IMR-90 (cell line): ENCODE data around the gene IL1RL1. TPM values are rescaled to one million over a fixed set of nuclear protein-coding genes. Genes with fewer than 3 reads are reported as not detected.

Experiments
- ATAC-seq: fragments of 200-7000 bp; cut with Tn5 transposase; 2 replicates; pipeline ENCODE4 v1.9.1; 2020; ENCODE audit warnings: low read depth, mild to moderate bottlenecking, moderate library complexity
- BruUV-seq: library from RNA; stranded (reverse); fragments of 400-500 nt; replicated peaks from 2 replicates; lab custom pipeline; 2021; lab: Mats Ljungman, UMichigan
- CTCF ChIA-PET: fragments of 300-600 bp; formaldehyde crosslinking; extraction: SDS; loops from one replicate; lab custom pipeline; 2021; ENCODE audit warnings: antibody characterized with exemption; lab: Yijun Ruan, JAX
- POLR2A ChIA-PET: fragments of 300-600 bp; sonication (Branson Sonifier 250); formaldehyde crosslinking; loops from one replicate; lab custom pipeline; 2022; ENCODE audit warnings: antibody characterized with exemption; ENCODE audit not compliant: unreplicated experiment; lab: Charles Lee
- DNase-seq: peaks from one replicate; pipeline ENCODE4 v3.0.0; 2013
- H2AFZ ChIP-seq: replicated peaks from 2 replicates; pipeline ENCODE3; 2013; ENCODE audit warnings: low read length, mild to moderate bottlenecking; ENCODE audit not compliant: poor library complexity
- H2AK5ac ChIP-seq: 2 replicates; pipeline ENCODE4 v1.6.1; 2013; ENCODE audit warnings: low read depth, low read length, inconsistent platforms
- H2AK9ac ChIP-seq: replicated peaks from 2 replicates; pipeline ENCODE3; 2013; ENCODE audit warnings: mild to moderate bottlenecking, low read depth, low read length, moderate library complexity; ENCODE audit not compliant: poor library complexity
- H2BK120ac ChIP-seq: 2 replicates; pipeline ENCODE4 v1.6.1; 2013; ENCODE audit warnings: low read depth, low read length, inconsistent platforms
- H2BK15ac ChIP-seq: 3 replicates; pipeline ENCODE4 v1.6.1; 2013; ENCODE audit warnings: low read depth, low read length, inconsistent platforms
- H2BK20ac ChIP-seq: 2 replicates; pipeline ENCODE4 v1.6.1; 2013; ENCODE audit warnings: low read depth, mild to moderate bottlenecking, inconsistent platforms, low read length, moderate library complexity
- H2BK5ac ChIP-seq: 2 replicates; pipeline ENCODE4 v1.6.1; 2013; ENCODE audit warnings: mild to moderate bottlenecking, low read depth, low read length, inconsistent platforms; ENCODE audit not compliant: poor library complexity, severe bottlenecking
- H3K14ac ChIP-seq: replicated peaks from 2 replicates; pipeline ENCODE4 v1.6.1; 2013; ENCODE audit warnings: low read depth, low read length, inconsistent platforms
- H3K18ac ChIP-seq: 2 replicates; pipeline ENCODE4 v1.6.1; 2013; ENCODE audit warnings: low read depth, low read length, control low read depth
- H3K23ac ChIP-seq: 2 replicates; pipeline ENCODE4 v1.6.1; 2013; ENCODE audit warnings: low read depth, low read length, inconsistent platforms
- H3K27ac ChIP-seq: 2 replicates; pipeline ENCODE4 v1.5.1; 2013; ENCODE audit warnings: mild to moderate bottlenecking, control low read depth, low read length; ENCODE audit not compliant: insufficient read depth
- H3K27me3 ChIP-seq: 2 replicates; pipeline ENCODE4 v1.6.1; 2013; ENCODE audit warnings: low read length; ENCODE audit not compliant: control insufficient read depth, insufficient read depth
- H3K36me3 ChIP-seq: 2 replicates; pipeline ENCODE4 v1.6.1; 2013; ENCODE audit warnings: low read length, mixed read lengths; ENCODE audit not compliant: control insufficient read depth, insufficient read depth
- H3K4ac ChIP-seq: 2 replicates; pipeline ENCODE4 v1.6.1; 2013; ENCODE audit warnings: low read depth, low read length, inconsistent platforms
- H3K4me1 ChIP-seq: 2 replicates; pipeline ENCODE4 v1.6.1; 2013; ENCODE audit warnings: low read length, mixed read lengths; ENCODE audit not compliant: control insufficient read depth, insufficient read depth
- H3K4me2 ChIP-seq: 2 replicates; pipeline ENCODE4 v1.6.1; 2013; ENCODE audit warnings: low read depth, mild to moderate bottlenecking, control low read depth, low read length, moderate library complexity
- H3K4me3 ChIP-seq: 2 replicates; pipeline ENCODE4 v1.5.1; 2013; ENCODE audit warnings: low read depth, mild to moderate bottlenecking, control low read depth, low read length, moderate library complexity; ENCODE audit not compliant: insufficient read depth
- H3K56ac ChIP-seq: 2 replicates; pipeline ENCODE4 v1.6.1; 2013; ENCODE audit warnings: low read length, inconsistent platforms; ENCODE audit not compliant: insufficient read depth; ENCODE audit errors: extremely low read depth
- H3K79me1 ChIP-seq, 2 experiments: 2 replicates each; pipeline ENCODE4 v1.6.1; 2013; ENCODE audit warnings: low read length in 2 of 2, inconsistent platforms in 1 of 2, low read depth in 1 of 2
- H3K9ac ChIP-seq: 2 replicates; pipeline ENCODE4 v1.6.1; 2013; ENCODE audit warnings: low read depth, low read length, control low read depth
- H3K9me1 ChIP-seq: 2 replicates; pipeline ENCODE4 v1.6.1; 2013; ENCODE audit warnings: low read length, inconsistent platforms; ENCODE audit not compliant: insufficient read depth
- H3K9me3 ChIP-seq: 2 replicates; pipeline ENCODE4 v1.6.1; 2013; ENCODE audit warnings: low read length; ENCODE audit not compliant: control insufficient read depth, insufficient read depth
- H4K20me1 ChIP-seq: 2 replicates; pipeline ENCODE4 v1.6.1; 2013; ENCODE audit warnings: low read length, inconsistent platforms; ENCODE audit not compliant: insufficient read depth
- H4K5ac ChIP-seq: 2 replicates; pipeline ENCODE4 v1.6.1; 2013; ENCODE audit warnings: mild to moderate bottlenecking, low read depth, low read length, control low read depth
- H4K8ac ChIP-seq, 2 experiments: 2 replicates each; pipeline ENCODE4 v1.6.1; 2013; ENCODE audit warnings: low read depth in 2 of 2, low read length in 2 of 2, control low read depth in 1 of 2, inconsistent platforms in 1 of 2
- H4K91ac ChIP-seq: 2 replicates; pipeline ENCODE4 v1.6.1; 2013; ENCODE audit warnings: low read depth, low read length, inconsistent platforms; ENCODE audit not compliant: insufficient read depth
- BHLHE40 ChIP-seq: fragments of 150-350 bp; IDR thresholded peaks from 2 replicates; pipeline ENCODE4 v1.6.1; 2016; ENCODE audit warnings: mild to moderate bottlenecking, low read depth, low read length
- CEBPB ChIP-seq: IDR thresholded peaks from 2 replicates; pipeline ENCODE4 v1.6.1; 2012; ENCODE audit warnings: low read depth, low read length, improper control_type of control experiment
- CHD1 ChIP-seq: IDR thresholded peaks from 2 replicates; pipeline ENCODE4 v1.6.1; 2012; ENCODE audit warnings: low read depth, low read length, improper control_type of control experiment
- CTCF ChIP-seq: conservative IDR thresholded peaks from 2 replicates; pipeline ENCODE4 v1.5.1; 2012; ENCODE audit warnings: mild to moderate bottlenecking, low read depth, low read length, improper control_type of control experiment
- ELK1 ChIP-seq: fragments of 150-350 bp; IDR thresholded peaks from 2 replicates; pipeline ENCODE4 v1.6.1; 2016; ENCODE audit warnings: low read depth, mild to moderate bottlenecking, low read length, moderate library complexity, borderline replicate concordance
- FOS ChIP-seq: fragments of 150-350 bp; IDR thresholded peaks from 2 replicates; pipeline ENCODE4 v1.6.1; 2016; ENCODE audit warnings: low read depth, low read length
- MAFK ChIP-seq: IDR thresholded peaks from 2 replicates; pipeline ENCODE4 v1.6.1; 2012; ENCODE audit warnings: low read depth, low read length, improper control_type of control experiment
- MAZ ChIP-seq: IDR thresholded peaks from 2 replicates; pipeline ENCODE4 v1.6.1; 2012; ENCODE audit warnings: low read depth, mild to moderate bottlenecking, low read length, improper control_type of control experiment, moderate library complexity, borderline replicate concordance
- MXI1 ChIP-seq: IDR thresholded peaks from 2 replicates; pipeline ENCODE4 v1.6.1; 2012; ENCODE audit warnings: low read depth, mild to moderate bottlenecking, low read length, moderate library complexity, borderline replicate concordance
- NFE2L2 ChIP-seq: fragments of 150-350 bp; IDR thresholded peaks from 2 replicates; pipeline ENCODE4 v1.6.1; 2016; ENCODE audit warnings: low read depth, mild to moderate bottlenecking, low read length
- POLR2A ChIP-seq: IDR thresholded peaks from 2 replicates; pipeline ENCODE4 v1.6.1; 2012; ENCODE audit warnings: mild to moderate bottlenecking, low read depth, low read length
- RAD21 ChIP-seq: IDR thresholded peaks from 2 replicates; pipeline ENCODE4 v1.6.1; 2012; ENCODE audit warnings: low read length, improper control_type of control experiment
- RCOR1 ChIP-seq: IDR thresholded peaks from 2 replicates; pipeline ENCODE4 v1.6.1; 2012; ENCODE audit warnings: mild to moderate bottlenecking, low read length, improper control_type of control experiment; ENCODE audit not compliant: insufficient replicate concordance
- RFX5 ChIP-seq: IDR thresholded peaks from 2 replicates; pipeline ENCODE4 v1.8.0; 2012; ENCODE audit warnings: low read depth, mild to moderate bottlenecking, low read length, moderate library complexity
- SMC3 ChIP-seq: fragments of 150-350 bp; IDR thresholded peaks from 2 replicates; pipeline ENCODE4 v1.6.1; 2016; ENCODE audit warnings: low read depth, mild to moderate bottlenecking, antibody characterized with exemption, low read length, moderate library complexity
- USF2 ChIP-seq: fragments of 150-350 bp; IDR thresholded peaks from 2 replicates; pipeline ENCODE4 v1.6.1; 2017; ENCODE audit warnings: mild to moderate bottlenecking, antibody characterized with exemption, low read length, low read depth
- WGBS, 2 experiments: methylation state at CpG; one replicate each; pipeline versions ENCODE4 v1.1.5 to v1.1.7; 2013; ENCODE audit warnings: missing lambda C conversion rate in 2 of 2; ENCODE audit not compliant: insufficient read length in 1 of 2; ENCODE audit errors: extremely low coverage in 2 of 2; 5-methylcytosine and 5-hydroxymethylcytosine counted together
- dilution Hi-C: fragments of 300-500 bp; cut with HindIII; formaldehyde crosslinking; loops from one replicate; pipeline ENCODE4 v1.14.3; 2018; ENCODE audit warnings: low sequenced_read_pairs; ENCODE audit not compliant: unreplicated experiment
- in situ Hi-C: fragments of 300-500 bp; cut with MboI; formaldehyde crosslinking; loops from 3 replicates; pipeline ENCODE4 v1.14.3; 2019; ENCODE audit warnings: low sequenced_read_pairs, inconsistent platforms, mixed read lengths
- intact Hi-C: fragments of 100-400 bp; cut with micrococcal nuclease; formaldehyde crosslinking; loops from 2 replicates; pipeline ENCODE4 v1.10.0; 2022
- polyA plus RNA-seq, 3 experiments: library from polyadenylated mRNA; depleted of rRNA; stranded (reverse); fragments of >200 nt; gene quantifications; 2 replicates each; pipeline ENCODE4 v1.2.3, GENCODE V29; 2012; ENCODE audit warnings: low replicate concordance in 1 of 3
- total RNA-seq: library from RNA; depleted of rRNA; stranded (reverse); fragments of >200 nt; gene quantifications from 2 replicates; pipeline ENCODE4 v1.2.3, GENCODE V29; 2012

The IL1RL1 gene
- total and polyA plus RNA-seq, 2 of the 4 experiments (the other 2 are of a cell fraction), result under 0.01 to 0.14 TPM

- intact Hi-C loops, result loop anchor here (5.0 to 10.0 kb wide), 3 partner anchors 194 to 474 kb away; no protein-coding TSS in a partner anchor
- H2AFZ ChIP-seq, result no peak overlapping the region
- H3K27me3 ChIP-seq, result no peaks in the 10 kb centered on the region
- H4K5ac ChIP-seq, result no peak overlapping the region
- H3K4me1 ChIP-seq, result peaks cover 1% of the 10 kb centered on the region; the same call in 1 of the 2 replicates
- no peak for TF ChIP-seq USF2
- no peak for TF ChIP-seq MXI1
- TF ChIP-seq MAFK, result no peak
- no peak for TF ChIP-seq CHD1
- no peak for TF ChIP-seq FOS
- TF ChIP-seq MAZ, result no peak
- TF ChIP-seq RAD21, result no peak
- no peak for TF ChIP-seq SMC3
- TF ChIP-seq RCOR1, result no peak
- no peak for TF ChIP-seq ELK1
- TF ChIP-seq RFX5, result no peak
- TF ChIP-seq BHLHE40, result no peak
- TF ChIP-seq CEBPB, result no peak
- no peak for TF ChIP-seq POLR2A
- TF ChIP-seq NFE2L2, result no peak
- TF ChIP-seq CTCF, result no peak
- H2AK5ac ChIP-seq, result no peak overlapping the region
- H3K4me2 ChIP-seq, result no peak overlapping the region
- H3K79me1 ChIP-seq, result no peaks in the 10 kb centered on the region
- no peak overlapping the region for H4K8ac ChIP-seq
- H3K9ac ChIP-seq, result no peak overlapping the region
- in situ Hi-C loops, result loop anchor here (5.0 kb wide), 1 partner anchor 106 kb away; no protein-coding TSS in a partner anchor
- H3K36me3 ChIP-seq, result no peaks in the 10 kb centered on the region
- no peak overlapping the region for H3K4ac ChIP-seq
- H3K9me1 ChIP-seq, result no peaks in the 10 kb centered on the region
- no peak overlapping the region for H3K4me3 ChIP-seq
- no peak overlapping the region for H3K27ac ChIP-seq
- no peaks in the 10 kb centered on the region for H3K9me3 ChIP-seq
- no peak overlapping the region for H4K91ac ChIP-seq
- H3K18ac ChIP-seq, result no peak overlapping the region
- H2BK20ac ChIP-seq, result no peak overlapping the region
- ChIA-PET POLR2A (no interaction called here), CTCF (no interaction called here)
- dilution Hi-C loops, result no loop called here
- no peak overlapping the region for H2BK120ac ChIP-seq
- WGBS, 2 experiments, result no CpG with 5 or more reads among the region's 8 CpGs
- no TSS peak for BruUV-seq
- H4K20me1 ChIP-seq, result no peaks in the 10 kb centered on the region
- no peak overlapping the region for H3K23ac ChIP-seq
- H2AK9ac ChIP-seq, result no peak overlapping the region
- no peak overlapping the region for H3K56ac ChIP-seq
- H2BK5ac ChIP-seq, result no peak overlapping the region
- ATAC-seq (no peak), DNase-seq (no peak)
- H2BK15ac ChIP-seq, result no peak overlapping the region
- no peak overlapping the region for H3K14ac ChIP-seq
Observed at GRCh38 chr2:102358496-102358895, 47.1 kb downstream of the IL1RL1 start.
